Bronchial epithelial cell (primary cell): ENCODE data around the gene AFAP1L2. TPM values are rescaled to one million over a fixed set of nuclear protein-coding genes. Genes with fewer than 3 reads are reported as not detected.

ENCODE experiments used
- DNase-seq: peaks from one replicate; pipeline ENCODE4 v3.0.0-alpha.2; 2010; ENCODE audit warnings: low read depth
- FAIRE-seq: peaks from 2 replicates; lab custom pipeline; 2011; peaks lifted over from hg19 to GRCh38; lab: Jason Lieb, UNC
- H3K27me3 ChIP-seq: 2 replicates; pipeline ENCODE4 v1.5.1; 2011; ENCODE audit warnings: low read length; ENCODE audit not compliant: control insufficient read depth, insufficient read depth
- H3K36me3 ChIP-seq: 2 replicates; pipeline ENCODE4 v1.5.1; 2011; ENCODE audit warnings: low read length; ENCODE audit not compliant: control insufficient read depth, insufficient read depth
- H3K4me3 ChIP-seq: 2 replicates; pipeline ENCODE4 v1.5.1; 2011; ENCODE audit warnings: mild to moderate bottlenecking, low read depth, low read length, control low read depth
- CTCF ChIP-seq: IDR thresholded peaks from 2 replicates; pipeline ENCODE4 v1.5.1; 2011; ENCODE audit warnings: mild to moderate bottlenecking, moderate library complexity, low read length, control low read depth, inconsistent platforms; ENCODE audit not compliant: insufficient read depth, severe bottlenecking
- total RNA-seq: library from RNA; depleted of rRNA; stranded (reverse); fragments of >200 nt; gene quantifications from 2 replicates; pipeline ENCODE4 v1.2.1, GENCODE V29; 2014

The AFAP1L2 gene
- total RNA-seq, 1 donor from 2014 or later, result 6.8 TPM

- H3K36me3 ChIP-seq, result no peaks in the 10 kb centered on the region
- H3K27me3 ChIP-seq, result no peaks in the 10 kb centered on the region
- DNase-seq, result no peak
- no peak for FAIRE-seq
- H3K4me3 ChIP-seq, result no peak overlapping the region
- TF ChIP-seq CTCF, result no peak
Measured at GRCh38 chr10:114396464-114396863, 7.8 kb downstream of the AFAP1L2 start.

GRCh38 chr10:114395366-114396022 lies 8.8 kb downstream of the AFAP1L2 start:
- no peaks in the 10 kb centered on the region for H3K27me3 ChIP-seq
- no peaks in the 10 kb centered on the region for H3K36me3 ChIP-seq
- DNase-seq (no peak), FAIRE-seq (no peak)
- no peak for TF ChIP-seq CTCF
- no peak overlapping the region for H3K4me3 ChIP-seq

- no peak for TF ChIP-seq CTCF
- FAIRE-seq, result no peak
- Histone ChIP-seq H3K27me3 (no peaks in the 10 kb centered on the region), H3K36me3 (no peaks in the 10 kb centered on the region), H3K4me3 (no peak overlapping the region)
- DNase-seq, result peak; percentile 55
Measured at GRCh38 chr10:114394531-114394930, 9.8 kb downstream of the AFAP1L2 start.

GRCh38 chr10:114393886-114394285 lies 10.4 kb downstream of the AFAP1L2 start:
- H3K4me3 ChIP-seq, result no peak overlapping the region
- no peak for TF ChIP-seq CTCF
- FAIRE-seq, result no peak
- no peak for DNase-seq
- no peaks in the 10 kb centered on the region for H3K36me3 ChIP-seq
- H3K27me3 ChIP-seq, result no peaks in the 10 kb centered on the region

- TF ChIP-seq CTCF, result no peak
- DNase-seq, result peak; percentile 69
- Histone ChIP-seq H3K4me3 (no peak overlapping the region), H3K36me3 (no peaks in the 10 kb centered on the region), H3K27me3 (no peaks in the 10 kb centered on the region)
- FAIRE-seq, result no peak
Measured at GRCh38 chr10:114393482-114393881, 10.8 kb downstream of the AFAP1L2 start.
